Stomach smooth muscle (tissue), 2 donors: ENCODE data around the gene RAD50.
"Not testable (repeated sequence)": the region's sequence is repeated elsewhere in the genome, so short reads cannot be mapped to it uniquely, and the experiment has no call there.

Experiments used
- H3K27ac ChIP-seq: one replicate; pipeline ENCODE4 v1.7.0; 2013; ENCODE audit warnings: mild to moderate bottlenecking, low read length, inconsistent platforms
- H3K27me3 ChIP-seq, 2 donors: one replicate each; pipeline ENCODE4 v1.7.0; 2013; ENCODE audit warnings: low read length in 2 of 2; ENCODE audit not compliant: insufficient read depth in 2 of 2, control insufficient read depth in 1 of 2
- H3K36me3 ChIP-seq, 2 donors: one replicate each; pipeline ENCODE4 v1.7.0; 2013; ENCODE audit warnings: low read length in 2 of 2; ENCODE audit not compliant: control insufficient read depth in 2 of 2, insufficient read depth in 2 of 2
- H3K4me1 ChIP-seq: one replicate; pipeline ENCODE4 v1.7.0; 2013; ENCODE audit warnings: low read length; ENCODE audit not compliant: control insufficient read depth, insufficient read depth
- H3K4me3 ChIP-seq, 2 donors: one replicate each; pipeline ENCODE4 v1.7.0; 2013; ENCODE audit warnings: low read length in 2 of 2
- H3K9ac ChIP-seq, 2 donors: one replicate each; pipeline ENCODE4 v1.7.0; 2013; ENCODE audit warnings: low read length in 2 of 2, mild to moderate bottlenecking in 1 of 2
- H3K9me3 ChIP-seq, 2 donors: one replicate each; pipeline ENCODE4 v1.7.0; 2013; ENCODE audit warnings: low read length in 2 of 2; ENCODE audit not compliant: control insufficient read depth in 2 of 2
- donor health status: healthy.
- donor health status: Pancreatic carcinoma.

Gene RAD50

GRCh38 chr5:132633587-132633986, 76.8 kb downstream of the RAD50 start:
- H3K4me1 ChIP-seq, H3K27ac ChIP-seq, H3K4me3 ChIP-seq, H3K27me3 ChIP-seq, H3K9ac ChIP-seq, H3K9me3 ChIP-seq: not testable (repeated sequence)
- peaks cover 21 to 34% of the 10 kb centered on the region in 2 donors for H3K36me3 ChIP-seq

DNA sequence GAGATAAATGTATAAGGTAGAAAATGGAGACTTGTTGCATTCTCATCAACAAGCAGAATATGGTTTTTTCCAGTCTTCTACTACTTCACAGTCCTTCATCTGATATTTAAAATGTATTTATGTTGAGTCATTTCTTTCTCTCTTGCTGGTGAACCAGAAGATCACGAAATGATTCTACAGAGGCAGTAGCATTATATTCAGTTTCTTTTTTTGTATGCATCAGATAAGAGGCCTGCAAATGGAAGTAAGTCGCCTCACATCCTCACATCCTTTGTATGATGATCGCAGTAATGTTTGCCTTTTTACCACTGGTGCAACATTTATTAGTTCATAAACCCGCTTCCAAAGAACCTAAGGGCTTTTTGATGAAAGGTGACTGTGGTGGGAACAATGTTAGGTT, 79.1 kb downstream of the RAD50 start:
- H3K27ac ChIP-seq, result no peak overlapping the region
- no peaks in the 10 kb centered on the region for H3K27me3 ChIP-seq
- no peaks in the 10 kb centered on the region for H3K9me3 ChIP-seq
- peaks cover 28 to 41% of the 10 kb centered on the region in 2 donors for H3K36me3 ChIP-seq
- H3K4me3 ChIP-seq, result no peak overlapping the region
- no peaks in the 10 kb centered on the region for H3K4me1 ChIP-seq
- H3K9ac ChIP-seq, result no peak overlapping the region

DNA sequence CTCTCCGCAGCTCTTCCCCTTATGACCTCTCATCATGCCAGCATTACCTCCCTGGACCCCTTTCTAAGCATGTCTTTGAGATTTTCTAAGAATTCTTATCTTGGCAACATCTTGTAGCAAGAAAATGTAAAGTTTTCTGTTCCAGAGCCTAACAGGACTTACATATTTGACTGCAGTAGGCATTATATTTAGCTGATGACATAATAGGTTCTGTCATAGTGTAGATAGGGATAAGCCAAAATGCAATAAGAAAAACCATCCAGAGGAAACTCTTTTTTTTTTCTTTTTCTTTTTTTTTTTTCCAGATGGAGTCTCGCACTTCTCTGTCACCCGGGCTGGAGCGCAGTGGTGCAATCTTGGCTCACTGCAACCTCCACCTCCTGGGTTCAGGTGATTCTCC, 80.5 kb downstream of the RAD50 start:
- Histone ChIP-seq H3K27me3 (no peaks in the 10 kb centered on the region), H3K4me1 (no peaks in the 10 kb centered on the region), H3K27ac (no peak overlapping the region), H3K9me3 (no peaks in the 10 kb centered on the region), H3K9ac (no peak overlapping the region), H3K4me3 (no peak overlapping the region), H3K36me3 (peaks cover 38 to 47% of the 10 kb centered on the region in 2 donors)

DNA sequence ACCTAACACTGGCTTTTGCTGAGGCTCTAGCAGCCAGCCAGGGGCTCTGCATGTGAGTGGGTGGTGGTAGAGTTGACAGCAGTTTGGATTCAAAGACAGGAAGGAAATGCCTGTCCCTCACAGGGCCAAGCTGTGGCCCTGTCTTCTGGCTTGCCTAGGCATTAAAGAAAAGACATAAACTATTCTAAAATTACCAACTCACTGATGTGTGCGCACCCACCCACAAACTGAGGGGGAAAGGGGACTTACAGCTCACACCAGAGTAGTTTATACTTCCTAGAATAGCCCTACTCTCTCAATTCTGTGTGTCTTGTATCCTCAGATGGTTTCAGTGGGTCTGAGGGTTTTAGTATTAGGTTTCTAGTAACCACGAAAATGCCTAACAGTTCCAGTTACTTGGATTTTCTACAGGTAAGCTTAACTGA, 82.9 kb downstream of the RAD50 start:
- Histone ChIP-seq H3K4me3 (no peak overlapping the region), H3K4me1 (no peaks in the 10 kb centered on the region), H3K36me3 (peaks cover 46 to 53% of the 10 kb centered on the region in 2 donors), H3K27ac (no peak overlapping the region), H3K27me3 (no peaks in the 10 kb centered on the region), H3K9ac (no peak overlapping the region), H3K9me3 (no peaks in the 10 kb centered on the region)

- Histone ChIP-seq H3K27me3 (no peaks in the 10 kb centered on the region), H3K4me3 (no peak overlapping the region), H3K9ac (no peak overlapping the region), H3K9me3 (no peaks in the 10 kb centered on the region), H3K36me3 (peaks cover 46 to 48% of the 10 kb centered on the region in 2 donors), H3K4me1 (no peaks in the 10 kb centered on the region), H3K27ac (no peak overlapping the region)
Measured at GRCh38 chr5:132640613-132641012, 83.8 kb downstream of the RAD50 start.

GRCh38 chr5:132641241-132641723, 84.5 kb downstream of the RAD50 start:
- no peak overlapping the region for H3K9ac ChIP-seq
- H3K27ac ChIP-seq, result no peak overlapping the region
- no peaks in the 10 kb centered on the region for H3K27me3 ChIP-seq
- H3K4me1 ChIP-seq, result no peaks in the 10 kb centered on the region
- H3K36me3 ChIP-seq, result peaks cover 44 to 46% of the 10 kb centered on the region in 2 donors
- no peak overlapping the region for H3K4me3 ChIP-seq
- H3K9me3 ChIP-seq, result no peaks in the 10 kb centered on the region

GRCh38 chr5:132641841-132642240, 85.1 kb downstream of the RAD50 start:
- Histone ChIP-seq H3K9me3 (no peaks in the 10 kb centered on the region), H3K27me3 (no peaks in the 10 kb centered on the region), H3K4me1 (no peaks in the 10 kb centered on the region), H3K4me3 (no peak overlapping the region), H3K27ac (no peak overlapping the region), H3K36me3 (peaks cover 41 to 46% of the 10 kb centered on the region in 2 donors), H3K9ac (no peak overlapping the region)

DNA sequence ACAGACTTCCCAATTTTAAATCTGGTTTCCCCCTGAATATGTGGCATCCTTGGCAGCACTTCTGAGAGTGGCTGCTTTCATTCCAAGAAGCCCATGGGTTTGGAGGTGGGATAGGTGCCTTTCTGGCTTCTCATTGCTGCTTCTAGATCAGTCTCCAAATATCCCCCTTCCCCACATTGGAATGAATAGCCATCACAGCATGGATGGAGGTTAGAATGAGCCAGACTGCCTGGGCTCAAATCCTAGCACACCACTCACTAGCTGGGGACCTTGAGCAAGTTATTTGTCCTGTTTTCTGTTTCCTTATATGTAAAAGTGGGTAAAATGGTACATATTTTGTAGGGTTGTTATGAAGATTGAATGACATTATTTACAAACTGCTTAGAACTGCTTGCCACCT, 87.4 kb downstream of the RAD50 start:
- peaks cover 23 to 30% of the 10 kb centered on the region in 2 donors for H3K36me3 ChIP-seq
- H3K9ac ChIP-seq, result no peak overlapping the region
- no peaks in the 10 kb centered on the region for H3K4me1 ChIP-seq
- no peak overlapping the region for H3K4me3 ChIP-seq
- no peaks in the 10 kb centered on the region for H3K27me3 ChIP-seq
- H3K9me3 ChIP-seq, result no peaks in the 10 kb centered on the region
- H3K27ac ChIP-seq, result no peak overlapping the region

DNA sequence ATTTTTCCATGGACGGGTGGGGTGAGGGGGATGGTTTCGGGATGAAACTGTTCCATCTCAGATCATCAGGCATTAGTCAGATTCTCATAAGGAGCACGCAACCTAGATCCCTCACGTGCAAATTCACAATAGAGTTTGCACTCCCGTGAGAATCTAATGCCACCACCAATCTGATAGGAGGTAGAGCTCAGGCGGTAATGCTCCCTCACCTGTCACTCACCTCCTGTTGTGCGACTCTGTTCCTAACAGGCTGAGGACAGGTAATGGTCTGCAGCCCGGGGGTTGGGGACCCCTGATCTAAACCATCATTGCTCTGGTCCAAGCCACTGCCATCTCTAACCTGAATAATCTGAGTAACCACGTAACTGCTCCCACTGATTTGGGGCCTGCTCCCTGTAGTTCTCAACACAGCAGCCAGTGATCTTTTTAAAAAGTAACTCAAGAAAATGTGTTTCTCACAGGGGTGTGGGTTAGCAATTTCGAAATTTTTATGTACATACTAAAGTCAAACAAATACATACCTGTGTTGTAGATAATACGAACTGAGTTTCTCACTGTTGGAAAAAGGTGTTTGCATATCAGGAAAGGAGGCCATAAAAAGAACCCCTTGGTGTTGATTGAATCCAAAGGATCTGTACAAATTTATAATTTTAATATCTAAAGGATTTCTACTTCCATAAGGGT, 89.9 kb downstream of the RAD50 start:
- H3K27ac ChIP-seq, result no peak overlapping the region
- peaks cover 11% of the 10 kb centered on the region in 2 donors for H3K36me3 ChIP-seq
- H3K4me3 ChIP-seq, result no peak overlapping the region
- no peaks in the 10 kb centered on the region for H3K4me1 ChIP-seq
- no peaks in the 10 kb centered on the region for H3K27me3 ChIP-seq
- H3K9ac ChIP-seq, result no peak overlapping the region
- H3K9me3 ChIP-seq, result no peaks in the 10 kb centered on the region

- H3K9ac ChIP-seq, result no peak overlapping the region
- H3K9me3 ChIP-seq, result no peaks in the 10 kb centered on the region
- H3K4me3 ChIP-seq, result no peak overlapping the region
- H3K36me3 ChIP-seq, result peaks cover 6 to 8% of the 10 kb centered on the region in 2 donors
- H3K27ac ChIP-seq, result no peak overlapping the region
- H3K4me1 ChIP-seq, result no peaks in the 10 kb centered on the region
- no peaks in the 10 kb centered on the region for H3K27me3 ChIP-seq
Measured at GRCh38 chr5:132647473-132647872, 90.7 kb downstream of the RAD50 start.

DNA sequence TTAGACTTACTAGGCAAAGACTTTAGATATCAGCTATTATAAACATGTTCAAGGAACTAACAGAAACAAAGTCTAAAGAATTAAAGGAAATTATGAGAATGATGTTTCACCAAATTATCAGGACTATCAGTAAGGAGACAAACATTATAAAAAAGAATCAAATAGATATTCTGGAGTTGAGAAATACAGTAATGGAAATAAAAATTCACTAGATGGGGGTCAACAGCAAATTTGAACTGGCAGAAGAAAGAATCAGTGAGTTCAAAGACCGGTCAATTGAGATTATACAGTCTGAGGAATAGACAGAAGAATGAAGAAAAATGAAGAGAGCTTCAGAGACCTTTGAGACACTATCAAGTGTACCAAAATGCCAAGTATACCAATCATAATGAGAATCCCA, 91.6 kb downstream of the RAD50 start:
- Histone ChIP-seq H3K4me3 (no peak overlapping the region), H3K9ac (no peak overlapping the region), H3K27ac (no peak overlapping the region), H3K36me3 (peaks cover 0 to under 1% of the 10 kb centered on the region in 2 donors), H3K4me1 (no peaks in the 10 kb centered on the region), H3K27me3 (no peaks in the 10 kb centered on the region), H3K9me3 (no peaks in the 10 kb centered on the region)
